Tibial artery (tissue), 4 donors: Measurements from ENCODE around the gene SETMAR.
"Not testable (repeated sequence)": the region's sequence is repeated elsewhere in the genome, so short reads cannot be mapped to it uniquely, and the experiment has no call there.

Source experiments
- DNase-seq, 2 donors: peaks; one replicate each; pipeline ENCODE4 v3.0.0-alpha.2; 2019
- H3K27ac ChIP-seq, 2 donors: fragments of 200-600 bp; sonication (generic) in 1 of 2; 1 replicate in 1 of 2; 2 replicates in 1 of 2; pipeline ENCODE4 v1.5.1; 2018 to 2019; ENCODE audit warnings: mild to moderate bottlenecking in 1 of 2
- H3K27me3 ChIP-seq, 2 donors: fragments of 200-600 bp; sonication (generic) in 1 of 2; one replicate each; pipeline versions ENCODE4 v1.5.1 to v1.6.0; 2016 to 2019
- H3K36me3 ChIP-seq, 3 donors: fragments of 200-600 bp; sonication (generic) in 2 of 3; one replicate each; pipeline ENCODE4 v1.5.1; 2016 to 2019; ENCODE audit warnings: mild to moderate bottlenecking in 2 of 3
- H3K4me1 ChIP-seq, 4 donors: fragments of 200-600 bp; sonication (generic) in 2 of 4; 1 replicate in 3 of 4; 2 replicates in 1 of 4; pipeline ENCODE4 v1.5.1; 2016 to 2019
- H3K4me3 ChIP-seq, 2 donors: fragments of 200-600 bp; sonication (generic) in 1 of 2; 1 replicate in 1 of 2; 2 replicates in 1 of 2; pipeline ENCODE4 v1.5.1; 2018 to 2019; ENCODE audit warnings: mild to moderate bottlenecking in 2 of 2
- H3K9me3 ChIP-seq, 3 donors: fragments of 200-600 bp; sonication (generic) in 1 of 3; one replicate each; pipeline ENCODE4 v1.5.1; 2016 to 2019
- intact Hi-C: fragments of 100-400 bp; cut with DNase I; formaldehyde crosslinking; loops from one replicate; pipeline ENCODE4 v1.15.0; 2023; ENCODE audit warnings: low total_unique reads
- TF ChIP-seq, protein P1 (sequence below), 2 experiments: fragments of 200-600 bp in 1 of 2; fragments of 450-650 bp in 1 of 2; IDR thresholded peaks; one replicate each; pipeline ENCODE4 v1.5.1; 2017 to 2019; ENCODE audit warnings: antibody characterized with exemption in 2 of 2, mild to moderate bottlenecking in 1 of 2, moderate library complexity in 1 of 2

The SETMAR gene

DNA sequence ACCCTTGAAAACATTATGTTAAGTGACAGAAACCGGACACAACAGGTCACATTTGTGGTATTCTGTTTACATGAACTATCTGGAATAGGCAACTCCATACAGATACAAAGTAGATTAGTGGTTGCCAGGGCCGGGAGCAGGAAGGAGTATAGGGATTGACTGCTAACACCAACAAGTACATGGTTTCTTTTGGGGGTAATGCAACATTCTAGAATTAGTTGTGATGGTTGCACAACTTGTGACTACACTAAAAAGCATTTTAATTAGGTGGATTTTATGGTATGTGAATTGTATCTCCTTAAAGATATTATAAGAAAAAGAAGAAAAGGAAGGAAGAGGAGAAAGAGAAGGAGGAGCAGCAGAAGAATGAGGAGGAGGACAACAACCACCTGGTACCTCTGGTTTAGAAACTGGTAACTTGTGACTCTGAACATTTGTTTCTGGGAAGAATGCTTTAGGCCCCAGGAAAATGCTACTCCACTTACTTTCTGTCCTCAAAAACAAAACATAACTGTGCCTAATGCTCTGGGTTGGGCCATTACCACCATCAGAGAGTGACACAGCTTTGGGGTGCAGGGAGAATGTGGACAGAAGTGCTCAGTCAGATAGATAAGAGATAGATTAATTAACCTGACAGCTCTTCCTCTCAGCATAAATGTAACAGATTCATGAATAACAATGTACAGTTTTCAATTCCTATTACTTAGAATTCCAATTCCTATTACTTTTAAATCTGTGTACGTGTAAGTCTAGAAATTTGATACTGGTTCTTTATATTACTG is 20.3 kb downstream of the SETMAR start:
- no peaks in the 10 kb centered on the region for H3K27me3 ChIP-seq
- no peak for DNase-seq
- H3K36me3 ChIP-seq = peaks cover 0 to 10% (median 0%) of the 10 kb centered on the region in 3 donors
- intact Hi-C loops = no loop called here
- H3K9me3 ChIP-seq = no peaks in the 10 kb centered on the region
- peaks cover 0 to 69% (median 30%) of the 10 kb centered on the region in 4 donors for H3K4me1 ChIP-seq
- H3K4me3 ChIP-seq = no peak overlapping the region
- TF ChIP-seq, protein P1, sequence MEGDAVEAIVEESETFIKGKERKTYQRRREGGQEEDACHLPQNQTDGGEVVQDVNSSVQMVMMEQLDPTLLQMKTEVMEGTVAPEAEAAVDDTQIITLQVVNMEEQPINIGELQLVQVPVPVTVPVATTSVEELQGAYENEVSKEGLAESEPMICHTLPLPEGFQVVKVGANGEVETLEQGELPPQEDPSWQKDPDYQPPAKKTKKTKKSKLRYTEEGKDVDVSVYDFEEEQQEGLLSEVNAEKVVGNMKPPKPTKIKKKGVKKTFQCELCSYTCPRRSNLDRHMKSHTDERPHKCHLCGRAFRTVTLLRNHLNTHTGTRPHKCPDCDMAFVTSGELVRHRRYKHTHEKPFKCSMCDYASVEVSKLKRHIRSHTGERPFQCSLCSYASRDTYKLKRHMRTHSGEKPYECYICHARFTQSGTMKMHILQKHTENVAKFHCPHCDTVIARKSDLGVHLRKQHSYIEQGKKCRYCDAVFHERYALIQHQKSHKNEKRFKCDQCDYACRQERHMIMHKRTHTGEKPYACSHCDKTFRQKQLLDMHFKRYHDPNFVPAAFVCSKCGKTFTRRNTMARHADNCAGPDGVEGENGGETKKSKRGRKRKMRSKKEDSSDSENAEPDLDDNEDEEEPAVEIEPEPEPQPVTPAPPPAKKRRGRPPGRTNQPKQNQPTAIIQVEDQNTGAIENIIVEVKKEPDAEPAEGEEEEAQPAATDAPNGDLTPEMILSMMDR (IDR thresholded peaks at IDR 0.05) = no peak
- H3K27ac ChIP-seq = peak overlapping the region; percentile 45 to 47

DNA sequence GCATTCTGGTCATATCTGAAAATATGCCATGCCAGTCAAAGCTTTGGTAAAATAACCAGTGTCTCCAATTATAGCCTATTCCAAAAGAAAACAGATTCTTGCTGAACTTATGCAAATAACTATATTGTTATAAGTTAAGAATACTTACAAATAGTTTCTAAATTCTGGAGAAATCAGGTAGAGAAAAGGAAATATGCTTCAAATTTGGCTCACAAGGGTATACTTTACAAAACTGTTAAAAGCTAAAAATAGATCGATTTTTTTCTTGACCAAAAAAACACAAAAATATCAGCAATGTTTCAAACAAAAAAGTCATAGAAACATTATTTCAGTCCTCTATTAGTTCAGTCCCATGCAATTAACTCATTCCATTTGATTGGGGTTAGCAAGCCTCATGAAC is 23.7 kb downstream of the SETMAR start:
- no peak for DNase-seq
- no peaks in the 10 kb centered on the region for H3K36me3 ChIP-seq
- peaks cover 0 to 43% (median 23%) of the 10 kb centered on the region in 4 donors for H3K4me1 ChIP-seq
- no peaks in the 10 kb centered on the region for H3K9me3 ChIP-seq
- TF ChIP-seq, protein P1 (IDR thresholded peaks at IDR 0.05) = no peak
- no peaks in the 10 kb centered on the region for H3K27me3 ChIP-seq
- peak overlapping the region; percentile 39 to 45 for H3K27ac ChIP-seq
- H3K4me3 ChIP-seq = no peak overlapping the region
- intact Hi-C loops = no loop called here

DNA sequence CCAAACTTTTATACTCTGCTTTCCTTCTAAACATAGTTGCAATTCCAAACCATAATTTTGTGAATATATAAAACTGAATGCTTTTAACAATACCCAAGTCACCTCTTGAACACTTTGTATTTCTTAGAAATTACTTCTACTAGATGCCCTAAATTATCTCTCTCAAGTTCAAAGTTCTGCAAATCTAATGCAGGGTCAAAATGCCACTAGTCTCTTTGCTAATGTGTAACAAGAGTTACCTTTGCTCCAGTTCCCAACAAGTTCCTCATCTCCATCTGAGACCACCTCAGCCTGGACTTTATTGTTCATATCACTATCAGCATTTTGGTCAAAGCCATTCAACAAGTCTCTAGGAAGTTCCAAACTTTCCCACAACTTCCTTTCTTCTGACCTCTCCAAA is 26.6 kb downstream of the SETMAR start:
- H3K4me1 ChIP-seq = peaks cover 0 to 23% (median 12%) of the 10 kb centered on the region in 4 donors
- H3K27me3 ChIP-seq, H3K27ac ChIP-seq, H3K9me3 ChIP-seq, DNase-seq, H3K36me3 ChIP-seq, intact Hi-C loops, H3K4me3 ChIP-seq: not testable (repeated sequence)

DNA sequence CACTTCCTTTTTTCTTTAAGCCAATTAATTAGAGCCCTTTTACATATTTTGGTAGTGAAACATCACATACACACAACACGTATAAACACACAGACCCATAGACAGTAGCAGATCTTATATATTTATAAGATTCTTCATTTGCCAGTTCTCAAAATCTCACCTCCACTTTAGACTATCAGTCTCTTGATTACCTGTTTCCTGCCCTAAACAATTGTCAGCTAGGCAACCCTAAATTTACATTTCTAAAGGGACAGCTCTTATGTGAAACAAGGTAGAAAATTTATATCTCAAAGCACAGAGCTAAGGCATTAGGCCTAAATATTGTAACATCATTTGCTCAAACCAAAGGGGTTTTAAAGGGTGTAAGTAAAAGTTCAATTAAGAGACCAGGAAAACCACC is 28.9 kb downstream of the SETMAR start:
- Histone ChIP-seq H3K9me3 (no peaks in the 10 kb centered on the region), H3K27me3 (no peaks in the 10 kb centered on the region)

DNA sequence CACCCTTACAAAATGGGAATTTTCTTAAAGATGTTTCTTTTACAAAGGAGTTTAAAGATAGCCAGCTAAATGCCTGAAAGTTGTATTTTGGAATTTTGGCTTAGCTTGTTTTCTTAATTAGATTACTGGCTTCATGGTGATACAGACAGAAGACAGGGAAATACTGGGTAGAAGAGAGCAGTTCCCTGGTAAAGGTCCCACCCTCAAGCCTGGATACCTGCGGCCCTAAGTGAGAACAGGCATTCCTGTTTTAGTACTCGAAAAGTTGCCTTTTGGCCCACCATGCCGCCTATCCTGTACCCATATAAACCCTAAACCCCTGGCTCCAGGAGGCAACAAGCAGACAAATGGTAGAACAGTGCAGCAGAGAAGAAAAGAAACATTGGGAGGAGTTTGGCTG is 29.4 kb downstream of the SETMAR start:
- intact Hi-C loops = no loop called here
- DNase-seq = no peak
- H3K27ac ChIP-seq = no peak overlapping the region

More for the DNA sequence above, 28.9 kb downstream of the SETMAR start:
- intact Hi-C loops = no loop called here
- no peaks in the 10 kb centered on the region for H3K36me3 ChIP-seq
- peaks cover 0 to 7% (median under 1%) of the 10 kb centered on the region in 4 donors for H3K4me1 ChIP-seq
- H3K27ac ChIP-seq = no peak overlapping the region
- DNase-seq = no peak
- no peak overlapping the region for H3K4me3 ChIP-seq
- TF ChIP-seq, protein P1 (IDR thresholded peaks at IDR 0.05) = no peak

DNA sequence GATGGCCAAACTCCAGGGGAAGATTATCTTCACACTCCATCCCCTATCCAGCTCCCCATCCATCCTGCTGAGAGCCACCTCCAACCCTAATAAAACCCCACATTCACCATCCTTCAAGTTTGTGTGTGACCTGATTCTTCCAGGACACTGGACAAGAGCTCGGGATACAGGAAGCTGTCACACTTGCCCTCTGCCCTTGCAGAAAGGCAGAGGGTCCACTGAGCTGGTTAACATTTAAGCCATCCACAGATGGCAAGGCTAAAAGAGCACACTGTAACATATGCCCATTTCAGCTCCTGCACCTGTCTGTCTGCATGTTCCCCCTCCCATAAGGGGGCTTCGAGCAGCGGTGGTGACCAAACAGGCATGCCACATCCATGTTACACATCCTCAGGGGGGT is 29.8 kb downstream of the SETMAR start:
- intact Hi-C loops = no loop called here
- Histone ChIP-seq H3K4me3 (no peak overlapping the region), H3K36me3 (no peaks in the 10 kb centered on the region), H3K27ac (no peak overlapping the region), H3K27me3 (no peaks in the 10 kb centered on the region), H3K9me3 (no peaks in the 10 kb centered on the region), H3K4me1 (peaks cover 0 to 9% (median 3%) of the 10 kb centered on the region in 4 donors)
- TF ChIP-seq, protein P1 (IDR thresholded peaks at IDR 0.05) = no peak
- no peak for DNase-seq

More for the DNA sequence above, 29.4 kb downstream of the SETMAR start:
- H3K36me3 ChIP-seq = no peaks in the 10 kb centered on the region
- H3K4me1 ChIP-seq = peaks cover 0 to 9% (median 2%) of the 10 kb centered on the region in 4 donors
- no peaks in the 10 kb centered on the region for H3K27me3 ChIP-seq
- H3K4me3 ChIP-seq = no peak overlapping the region
- no peaks in the 10 kb centered on the region for H3K9me3 ChIP-seq
- TF ChIP-seq, protein P1 (IDR thresholded peaks at IDR 0.05) = no peak
